ENCODE data around the gene FAM120B. TPM values are rescaled to one million over a fixed set of nuclear protein-coding genes. Genes with fewer than 3 reads are reported as not detected.

Gene FAM120B
- total RNA-seq, result 13.4 and 17.7 TPM in 2 replicates

GRCh38 chr6:170306324-170307079, at the start of gene FAM120B:
TSS of gene FAM120B (plus strand) at chr6:170306758. CDS start at chr6:170317391, 10,633 bp downstream.

GRCh38 chr6:170290296-170291128, 16.0 kb upstream of the FAM120B start, which contains the start of gene DLL1:
TSS of gene DLL1 (minus strand) at chr6:170291078. CDS start at chr6:170290139, 939 bp downstream.

Other genes starting within 250 kb of the FAM120B start
- gene DLL1, start 15.7 kb upstream of the FAM120B start, total RNA-seq, result 0.46 and 3.1 TPM in 2 replicates
- 270 and 365 TPM in 2 replicates for gene PSMB1, start 246.5 kb downstream of the FAM120B start, total RNA-seq
- 6.4 and 9.3 TPM in 2 replicates for gene TBP, start 247.6 kb downstream of the FAM120B start, total RNA-seq

All from smooth muscle cell of bladder (primary cell).